Measurements from ENCODE around the gene SELENOM.
A peak's percentile ranks its signal among the peaks of the same experiment; 100 is the strongest.

Gene SELENOM

GRCh38 chr22:31091106-31091975, 16.0 kb downstream of the SELENOM start:
- H3K79me2 ChIP-seq (ENCODE audit: control insufficient read depth, insufficient read depth, low read length, unreplicated experiment) = peaks cover 10% of the 10 kb centered on the region
- H3K27me3 ChIP-seq (ENCODE audit: insufficient read depth, low read length) = no peaks in the 10 kb centered on the region
- H3K27ac ChIP-seq (ENCODE audit: low read depth, low read length) = no peak overlapping the region
- no peaks in the 10 kb centered on the region for H3K36me3 ChIP-seq (ENCODE audit: insufficient read depth, low read length)
- no peaks in the 10 kb centered on the region for H3K4me1 ChIP-seq (ENCODE audit: control insufficient read depth, insufficient read depth, low read length, unreplicated experiment)
- no peak overlapping the region for H2AFZ ChIP-seq (ENCODE audit: low read length, unreplicated experiment)
- H3K4me3 ChIP-seq (ENCODE audit: low read depth, low read length) = no peak overlapping the region

- Histone ChIP-seq H2AFZ (ENCODE audit: low read length, unreplicated experiment) (no peak overlapping the region), H3K4me3 (ENCODE audit: low read depth, low read length) (no peak overlapping the region), H3K27me3 (ENCODE audit: insufficient read depth, low read length) (no peaks in the 10 kb centered on the region), H3K36me3 (ENCODE audit: insufficient read depth, low read length) (no peaks in the 10 kb centered on the region), H3K27ac (ENCODE audit: low read depth, low read length) (no peak overlapping the region), H3K4me1 (ENCODE audit: control insufficient read depth, insufficient read depth, low read length, unreplicated experiment) (peaks cover 3% of the 10 kb centered on the region), H3K79me2 (ENCODE audit: control insufficient read depth, insufficient read depth, low read length, unreplicated experiment) (peaks cover 19% of the 10 kb centered on the region)
These were observed 16.9 kb downstream of the SELENOM start for GRCh38 chr22:31090217-31091085.

GRCh38 chr22:31089160-31090100, 17.9 kb downstream of the SELENOM start:
- H3K27me3 ChIP-seq (ENCODE audit: insufficient read depth, low read length) = no peaks in the 10 kb centered on the region
- peaks cover 3% of the 10 kb centered on the region for H3K4me1 ChIP-seq (ENCODE audit: control insufficient read depth, insufficient read depth, low read length, unreplicated experiment)
- no peak overlapping the region for H3K4me3 ChIP-seq (ENCODE audit: low read depth, low read length)
- no peak overlapping the region for H3K27ac ChIP-seq (ENCODE audit: low read depth, low read length)
- H2AFZ ChIP-seq (ENCODE audit: low read length, unreplicated experiment) = no peak overlapping the region
- H3K79me2 ChIP-seq (ENCODE audit: control insufficient read depth, insufficient read depth, low read length, unreplicated experiment) = peaks cover 26% of the 10 kb centered on the region
- H3K36me3 ChIP-seq (ENCODE audit: insufficient read depth, low read length) = no peaks in the 10 kb centered on the region

- Histone ChIP-seq H2AFZ (ENCODE audit: low read length, unreplicated experiment) (no peak overlapping the region), H3K36me3 (ENCODE audit: insufficient read depth, low read length) (no peaks in the 10 kb centered on the region), H3K27me3 (ENCODE audit: insufficient read depth, low read length) (no peaks in the 10 kb centered on the region), H3K4me1 (ENCODE audit: control insufficient read depth, insufficient read depth, low read length, unreplicated experiment) (peaks cover 9% of the 10 kb centered on the region), H3K79me2 (ENCODE audit: control insufficient read depth, insufficient read depth, low read length, unreplicated experiment) (peaks cover 36% of the 10 kb centered on the region), H3K27ac (ENCODE audit: low read depth, low read length) (no peak overlapping the region), H3K4me3 (ENCODE audit: low read depth, low read length) (no peak overlapping the region)
These were observed 19.0 kb downstream of the SELENOM start for GRCh38 chr22:31088233-31088986.

GRCh38 chr22:31087744-31088215, 19.6 kb downstream of the SELENOM start:
- no peak overlapping the region for H3K4me3 ChIP-seq (ENCODE audit: low read depth, low read length)
- H3K27ac ChIP-seq (ENCODE audit: low read depth, low read length) = no peak overlapping the region
- H3K4me1 ChIP-seq (ENCODE audit: control insufficient read depth, insufficient read depth, low read length, unreplicated experiment) = peaks cover 16% of the 10 kb centered on the region
- no peaks in the 10 kb centered on the region for H3K27me3 ChIP-seq (ENCODE audit: insufficient read depth, low read length)
- H2AFZ ChIP-seq (ENCODE audit: low read length, unreplicated experiment) = no peak overlapping the region
- H3K79me2 ChIP-seq (ENCODE audit: control insufficient read depth, insufficient read depth, low read length, unreplicated experiment) = peaks cover 43% of the 10 kb centered on the region
- no peaks in the 10 kb centered on the region for H3K36me3 ChIP-seq (ENCODE audit: insufficient read depth, low read length)

- H3K79me2 ChIP-seq (ENCODE audit: control insufficient read depth, insufficient read depth, low read length, unreplicated experiment) = peaks cover 50% of the 10 kb centered on the region
- H3K27me3 ChIP-seq (ENCODE audit: insufficient read depth, low read length) = no peaks in the 10 kb centered on the region
- H3K36me3 ChIP-seq (ENCODE audit: insufficient read depth, low read length) = no peaks in the 10 kb centered on the region
- no peak overlapping the region for H3K27ac ChIP-seq (ENCODE audit: low read depth, low read length)
- no peak overlapping the region for H2AFZ ChIP-seq (ENCODE audit: low read length, unreplicated experiment)
- H3K4me1 ChIP-seq (ENCODE audit: control insufficient read depth, insufficient read depth, low read length, unreplicated experiment) = peaks cover 20% of the 10 kb centered on the region
- no peak overlapping the region for H3K4me3 ChIP-seq (ENCODE audit: low read depth, low read length)
These were observed 20.6 kb downstream of the SELENOM start for GRCh38 chr22:31086703-31087330.

- Histone ChIP-seq H3K4me3 (ENCODE audit: low read depth, low read length) (no peak overlapping the region), H2AFZ (ENCODE audit: low read length, unreplicated experiment) (no peak overlapping the region)
These were observed 21.4 kb downstream of the SELENOM start for GRCh38 chr22:31085928-31086327.

GRCh38 chr22:31085493-31085824, 21.9 kb downstream of the SELENOM start:
- Histone ChIP-seq H3K27ac (ENCODE audit: low read depth, low read length) (peak overlapping the region; percentile 56; the same call in 1 of the 2 replicates), H3K4me1 (ENCODE audit: control insufficient read depth, insufficient read depth, low read length, unreplicated experiment) (peaks cover 23% of the 10 kb centered on the region), H3K27me3 (ENCODE audit: insufficient read depth, low read length) (no peaks in the 10 kb centered on the region), H3K4me3 (ENCODE audit: low read depth, low read length) (peak overlapping the region; percentile 82), H3K36me3 (ENCODE audit: insufficient read depth, low read length) (no peaks in the 10 kb centered on the region), H3K79me2 (ENCODE audit: control insufficient read depth, insufficient read depth, low read length, unreplicated experiment) (peaks cover 56% of the 10 kb centered on the region), H2AFZ (ENCODE audit: low read length, unreplicated experiment) (no peak overlapping the region)

More at GRCh38 chr22:31085928-31086327, 21.4 kb downstream of the SELENOM start:
- peaks cover 20% of the 10 kb centered on the region for H3K4me1 ChIP-seq (ENCODE audit: control insufficient read depth, insufficient read depth, low read length, unreplicated experiment)
- peaks cover 56% of the 10 kb centered on the region for H3K79me2 ChIP-seq (ENCODE audit: control insufficient read depth, insufficient read depth, low read length, unreplicated experiment)
- no peaks in the 10 kb centered on the region for H3K36me3 ChIP-seq (ENCODE audit: insufficient read depth, low read length)
- H3K27ac ChIP-seq (ENCODE audit: low read depth, low read length) = no peak overlapping the region; the same call in 1 of the 2 replicates
- no peaks in the 10 kb centered on the region for H3K27me3 ChIP-seq (ENCODE audit: insufficient read depth, low read length)

GRCh38 chr22:31084811-31085492, 22.4 kb downstream of the SELENOM start:
- Histone ChIP-seq H3K4me1 (ENCODE audit: control insufficient read depth, insufficient read depth, low read length, unreplicated experiment) (peaks cover 24% of the 10 kb centered on the region), H3K4me3 (ENCODE audit: low read depth, low read length) (peak overlapping the region; percentile 82), H3K36me3 (ENCODE audit: insufficient read depth, low read length) (no peaks in the 10 kb centered on the region), H3K27me3 (ENCODE audit: insufficient read depth, low read length) (no peaks in the 10 kb centered on the region), H3K27ac (ENCODE audit: low read depth, low read length) (peak overlapping the region; percentile 62), H3K79me2 (ENCODE audit: control insufficient read depth, insufficient read depth, low read length, unreplicated experiment) (peaks cover 56% of the 10 kb centered on the region), H2AFZ (ENCODE audit: low read length, unreplicated experiment) (no peak overlapping the region)
